Spleen (tissue), 7 donors: ENCODE results near the gene TMEM131L.

Source experiments
- CTCF ChIP-seq, 11 experiments: fragments of 200-600 bp in 7 of 11; fragments of 450-650 bp in 4 of 11; sonication (generic) in 4 of 11; IDR thresholded peaks in 8 of 11; conservative IDR thresholded peaks in 3 of 11; 1 replicate in 7 of 11; 2 replicates in 4 of 11; pipeline versions ENCODE4 v1.4.0 to v1.8.0; 2016 to 2021; ENCODE audit warnings: antibody characterized with exemption in 11 of 11, inconsistent platforms in 4 of 11, mild to moderate bottlenecking in 1 of 11
- POLR2A ChIP-seq, 3 donors: fragments of 450-650 bp; IDR thresholded peaks; one replicate each; pipeline ENCODE4 v1.5.1; 2017; ENCODE audit warnings: antibody characterized with exemption in 3 of 3, mild to moderate bottlenecking in 1 of 3
- donor health status: DM: no; HTN: no; CAD: no; lungs with moderate emphysema.
- donor health status: DM: no; HTN: no; CAD: no.
- donor health status: DM: no; HTN: no; CAD: no.

- TF ChIP-seq CTCF (IDR thresholded peaks at IDR 0.05 in 8 of 11, conservative IDR thresholded peaks at IDR 0.05 in 3 of 11) (no peak), POLR2A (IDR thresholded peaks at IDR 0.05) (no peak)
Observed at GRCh38 chr4:153531976-153532626, 65.9 kb downstream of the TMEM131L start.
